AG10803 (cell line): Measurements from ENCODE around the gene BLOC1S6.
"Not testable (repeated sequence)": the region's sequence is repeated elsewhere in the genome, so short reads cannot be mapped to it uniquely, and the experiment has no call there.

Source experiments
- DNase-seq: peaks from one replicate; pipeline ENCODE4 v3.0.0; 2010; ENCODE audit warnings: low read depth
- H3K4me3 ChIP-seq: 2 replicates; pipeline ENCODE4 v1.5.1; 2011; ENCODE audit warnings: mild to moderate bottlenecking, low read length, control low read depth
- TF ChIP-seq, protein P1 (sequence below): conservative IDR thresholded peaks from 2 replicates; pipeline ENCODE4 v1.5.1; 2011; ENCODE audit warnings: mild to moderate bottlenecking, low read length, control low read depth, inconsistent platforms

The BLOC1S6 gene

DNA sequence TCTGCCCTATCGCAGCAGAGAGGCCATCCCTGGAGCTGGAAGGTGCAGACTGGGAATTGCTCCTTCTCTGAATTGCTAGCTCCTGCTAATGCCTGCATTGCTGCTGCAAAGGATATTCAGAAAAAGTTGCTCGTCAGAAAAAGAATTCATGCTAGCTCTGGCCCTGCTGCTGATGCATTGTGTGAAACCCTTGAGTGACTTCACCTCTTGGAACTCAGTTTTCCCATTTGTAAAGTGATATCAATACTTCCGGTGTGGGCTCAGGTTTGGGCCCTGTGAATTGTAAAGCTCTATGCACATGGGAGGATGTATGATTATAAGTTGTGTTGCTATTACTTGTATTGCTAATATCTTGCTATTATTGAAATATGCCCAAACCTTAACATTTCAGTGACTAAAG, 59.0 kb downstream of the BLOC1S6 start:
- TF ChIP-seq, protein P1, sequence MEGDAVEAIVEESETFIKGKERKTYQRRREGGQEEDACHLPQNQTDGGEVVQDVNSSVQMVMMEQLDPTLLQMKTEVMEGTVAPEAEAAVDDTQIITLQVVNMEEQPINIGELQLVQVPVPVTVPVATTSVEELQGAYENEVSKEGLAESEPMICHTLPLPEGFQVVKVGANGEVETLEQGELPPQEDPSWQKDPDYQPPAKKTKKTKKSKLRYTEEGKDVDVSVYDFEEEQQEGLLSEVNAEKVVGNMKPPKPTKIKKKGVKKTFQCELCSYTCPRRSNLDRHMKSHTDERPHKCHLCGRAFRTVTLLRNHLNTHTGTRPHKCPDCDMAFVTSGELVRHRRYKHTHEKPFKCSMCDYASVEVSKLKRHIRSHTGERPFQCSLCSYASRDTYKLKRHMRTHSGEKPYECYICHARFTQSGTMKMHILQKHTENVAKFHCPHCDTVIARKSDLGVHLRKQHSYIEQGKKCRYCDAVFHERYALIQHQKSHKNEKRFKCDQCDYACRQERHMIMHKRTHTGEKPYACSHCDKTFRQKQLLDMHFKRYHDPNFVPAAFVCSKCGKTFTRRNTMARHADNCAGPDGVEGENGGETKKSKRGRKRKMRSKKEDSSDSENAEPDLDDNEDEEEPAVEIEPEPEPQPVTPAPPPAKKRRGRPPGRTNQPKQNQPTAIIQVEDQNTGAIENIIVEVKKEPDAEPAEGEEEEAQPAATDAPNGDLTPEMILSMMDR: no peak
- no peak for DNase-seq
- H3K4me3 ChIP-seq: no peak overlapping the region

DNA sequence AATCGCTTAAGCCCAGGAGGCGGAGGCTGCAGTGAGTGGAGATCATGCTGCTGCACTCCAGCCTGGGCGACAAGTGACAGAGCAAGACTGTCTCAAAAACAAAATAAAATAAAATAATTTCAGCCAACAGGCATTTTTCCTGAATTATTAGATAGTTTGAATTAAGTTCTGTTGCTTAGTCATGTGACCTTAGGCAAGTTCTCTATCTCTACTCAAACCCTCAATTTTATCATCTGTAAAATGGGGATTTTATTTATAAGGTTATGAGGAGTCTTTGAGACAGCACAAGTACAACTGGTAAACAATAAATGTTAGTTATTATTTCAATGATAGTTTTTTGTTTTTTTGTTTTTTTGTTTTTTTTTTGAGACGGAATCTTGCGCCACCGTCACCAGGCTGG, 60.6 kb downstream of the BLOC1S6 start:
- TF ChIP-seq, protein P1: no peak
- no peak overlapping the region for H3K4me3 ChIP-seq
- no peak for DNase-seq

DNA sequence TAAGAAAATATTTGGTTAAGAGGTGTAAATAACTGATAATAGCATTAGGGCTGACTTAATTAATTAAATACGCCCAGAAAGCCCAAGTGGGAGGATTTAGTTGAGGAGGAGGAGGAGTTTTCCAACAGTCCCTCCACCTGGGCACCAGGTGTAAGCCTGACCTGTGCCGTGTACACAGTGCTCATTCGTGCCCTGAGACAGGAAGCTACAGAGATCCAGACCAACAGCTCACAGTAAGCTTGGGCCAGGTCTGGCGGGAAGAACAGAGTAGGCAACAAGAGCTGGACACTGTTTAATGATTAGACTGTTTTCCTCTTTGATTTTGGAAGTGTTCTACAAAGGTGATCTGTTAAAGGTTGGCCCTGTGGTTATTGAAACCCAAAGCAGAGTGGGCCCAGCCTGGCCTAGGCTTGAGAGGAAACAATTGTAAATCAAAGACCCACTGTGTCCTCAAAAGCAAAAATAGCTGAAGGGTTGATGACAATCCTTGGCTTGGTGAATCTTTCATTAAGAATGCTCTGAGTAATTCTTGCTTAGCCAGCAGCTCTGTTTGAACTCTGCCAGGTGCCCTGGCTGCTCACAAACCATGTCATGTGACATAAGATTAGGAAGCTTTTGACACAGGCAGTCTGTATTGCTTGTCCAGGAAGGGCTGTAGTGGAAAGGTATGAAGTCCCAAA, 61.5 kb downstream of the BLOC1S6 start:
- TF ChIP-seq, protein P1: no peak
- H3K4me3 ChIP-seq: no peak overlapping the region
- DNase-seq: peak; percentile 60

DNA sequence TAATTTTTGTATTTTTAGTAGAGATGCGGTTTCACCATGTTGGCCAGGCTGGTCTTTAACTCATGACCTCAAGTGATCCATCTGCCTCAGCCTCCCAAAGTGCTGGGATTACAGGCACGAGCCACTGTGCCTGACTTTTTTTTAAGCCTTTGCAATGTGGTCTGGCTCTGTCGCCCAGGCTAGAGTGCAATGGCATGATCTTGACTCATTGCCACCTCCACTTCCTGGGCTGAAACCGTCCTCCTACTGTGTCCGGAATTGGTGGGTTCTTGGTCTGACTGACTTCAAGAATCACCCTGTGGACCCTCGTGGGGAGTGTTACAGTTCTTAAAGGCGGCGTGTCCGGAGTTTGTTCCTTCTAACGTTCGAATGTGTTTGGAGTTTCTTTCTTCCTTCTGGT, 62.8 kb downstream of the BLOC1S6 start:
- H3K4me3 ChIP-seq, DNase-seq: not testable (repeated sequence)

DNA sequence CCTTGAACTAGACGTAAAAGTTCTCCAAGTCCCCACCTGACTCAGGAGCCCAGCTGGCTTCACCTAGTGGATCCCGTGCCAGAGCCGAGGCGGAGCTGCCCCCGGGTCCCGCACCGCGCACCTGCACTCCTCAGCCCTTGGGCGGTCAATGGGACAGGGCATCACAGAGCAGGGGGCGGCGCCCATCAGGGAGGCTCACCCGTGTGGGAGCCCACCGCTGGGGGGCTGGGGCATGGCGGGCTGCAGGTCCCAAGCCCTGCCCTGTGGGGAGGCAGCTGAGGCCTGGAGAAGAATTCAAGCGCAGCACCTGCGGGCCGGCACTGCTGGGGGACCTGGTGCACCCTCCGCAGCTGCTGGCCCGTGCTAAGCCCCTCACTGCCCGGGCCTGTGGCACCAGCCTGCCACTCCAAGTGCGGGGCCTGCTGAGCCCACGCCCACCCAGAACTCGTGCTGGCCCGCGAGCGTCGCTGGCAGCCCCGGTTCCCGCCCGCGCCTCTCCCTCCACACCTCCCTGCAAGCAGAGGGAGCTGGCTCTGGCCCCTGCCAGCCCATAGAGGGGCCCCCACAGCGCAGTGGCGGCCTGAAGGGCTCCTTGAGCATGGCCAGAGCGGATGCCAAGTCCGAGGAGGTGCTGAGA, 63.8 kb downstream of the BLOC1S6 start:
- DNase-seq: no peak
- no peak overlapping the region for H3K4me3 ChIP-seq
- TF ChIP-seq, protein P1: no peak

DNA sequence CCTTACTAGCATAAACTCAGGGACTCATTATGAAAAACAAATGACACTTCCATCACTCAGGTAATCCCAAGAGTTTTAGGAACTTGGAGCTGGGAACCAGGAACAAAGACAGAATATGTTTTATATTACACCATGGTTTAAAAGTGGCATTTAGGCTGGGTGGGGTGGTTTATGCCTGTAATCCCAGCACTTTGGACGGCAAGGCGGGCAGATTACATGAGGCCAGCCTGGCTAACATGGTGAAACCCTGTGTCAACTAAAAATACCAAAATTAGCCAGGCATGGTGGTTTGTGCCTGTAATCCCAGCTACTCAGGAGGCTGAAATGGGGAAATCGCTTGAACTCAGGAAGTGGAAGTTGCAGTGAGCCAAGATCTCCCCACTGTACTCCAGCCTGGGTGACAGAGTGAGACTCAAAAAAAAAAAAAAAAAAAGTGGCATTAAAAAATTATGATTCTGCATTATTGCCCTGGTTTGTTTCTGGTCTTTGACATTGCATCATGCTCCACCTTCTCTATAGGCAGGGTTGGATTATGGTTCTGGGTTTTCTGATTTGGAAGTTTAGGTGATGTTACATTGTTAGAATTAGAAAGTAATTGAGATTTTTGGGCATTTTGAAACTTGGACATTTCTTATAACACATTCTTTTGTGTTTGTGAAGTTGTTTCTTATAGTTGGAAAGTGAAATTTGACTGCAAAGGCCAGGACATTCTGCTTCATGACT, 66.7 kb downstream of the BLOC1S6 start:
- DNase-seq: peak; percentile 50
- TF ChIP-seq, protein P1: no peak
- H3K4me3 ChIP-seq: no peak overlapping the region

DNA sequence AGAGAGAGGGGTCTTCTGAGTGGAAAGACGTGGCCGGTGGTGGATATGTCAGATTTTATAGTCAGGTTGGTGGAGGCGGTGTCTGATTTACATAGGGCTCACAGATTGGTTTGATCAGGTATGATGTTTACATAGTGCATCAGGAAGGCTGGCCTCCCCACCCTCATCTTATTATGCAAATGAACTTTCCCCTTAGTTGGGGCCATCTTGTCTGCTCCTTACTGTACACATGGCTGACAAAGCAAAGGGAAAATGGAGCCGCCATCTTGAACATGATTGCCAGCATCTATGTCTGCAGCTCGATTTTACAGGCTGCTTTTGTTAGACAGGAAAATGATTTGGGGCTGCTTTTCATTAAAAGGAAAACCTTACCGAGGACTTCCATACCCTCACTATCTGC, 67.6 kb downstream of the BLOC1S6 start:
- TF ChIP-seq, protein P1: no peak
- DNase-seq: no peak
- no peak overlapping the region for H3K4me3 ChIP-seq
